ENCODE measurements around the gene NACAD. TPM values are rescaled to one million over a fixed set of nuclear protein-coding genes. Genes with fewer than 3 reads are reported as not detected.

The NACAD gene
- polyA plus RNA-seq, 1 experiment: 0.64 TPM

DNA sequence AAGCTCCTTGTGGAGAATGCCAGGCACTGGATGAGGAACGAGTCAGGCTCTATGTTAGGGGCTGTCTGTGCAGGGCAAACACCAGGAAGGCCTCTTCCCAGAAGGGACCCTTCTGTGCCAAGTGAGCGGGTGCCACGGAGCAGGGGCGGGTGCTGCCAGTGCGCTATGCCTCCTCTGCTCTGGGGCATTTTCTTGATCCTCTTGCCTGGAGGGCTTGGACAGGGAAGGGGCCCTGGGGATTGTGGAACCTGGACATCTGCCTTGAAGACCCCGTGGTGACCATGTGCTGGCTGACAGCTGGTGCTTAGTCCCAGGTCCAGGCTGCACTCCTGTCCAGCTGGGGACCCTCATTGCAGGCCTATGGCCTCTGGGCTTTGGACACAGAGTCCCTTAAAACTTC, 38.2 kb upstream of the NACAD start:
- CTCF ChIA-PET: interaction anchor here (1.9 kb wide), 1 partner anchor 9 kb away, joined by 14 read pairs; no protein-coding TSS in a partner anchor
- TF ChIP-seq, protein P1, sequence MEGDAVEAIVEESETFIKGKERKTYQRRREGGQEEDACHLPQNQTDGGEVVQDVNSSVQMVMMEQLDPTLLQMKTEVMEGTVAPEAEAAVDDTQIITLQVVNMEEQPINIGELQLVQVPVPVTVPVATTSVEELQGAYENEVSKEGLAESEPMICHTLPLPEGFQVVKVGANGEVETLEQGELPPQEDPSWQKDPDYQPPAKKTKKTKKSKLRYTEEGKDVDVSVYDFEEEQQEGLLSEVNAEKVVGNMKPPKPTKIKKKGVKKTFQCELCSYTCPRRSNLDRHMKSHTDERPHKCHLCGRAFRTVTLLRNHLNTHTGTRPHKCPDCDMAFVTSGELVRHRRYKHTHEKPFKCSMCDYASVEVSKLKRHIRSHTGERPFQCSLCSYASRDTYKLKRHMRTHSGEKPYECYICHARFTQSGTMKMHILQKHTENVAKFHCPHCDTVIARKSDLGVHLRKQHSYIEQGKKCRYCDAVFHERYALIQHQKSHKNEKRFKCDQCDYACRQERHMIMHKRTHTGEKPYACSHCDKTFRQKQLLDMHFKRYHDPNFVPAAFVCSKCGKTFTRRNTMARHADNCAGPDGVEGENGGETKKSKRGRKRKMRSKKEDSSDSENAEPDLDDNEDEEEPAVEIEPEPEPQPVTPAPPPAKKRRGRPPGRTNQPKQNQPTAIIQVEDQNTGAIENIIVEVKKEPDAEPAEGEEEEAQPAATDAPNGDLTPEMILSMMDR (IDR thresholded peaks at IDR 0.05; ENCODE audit: low read depth, low read length): no peak
- Histone ChIP-seq H3K9me3 (ENCODE audit: control insufficient read depth, insufficient read depth, low read length) (no peaks in the 10 kb centered on the region), H3K27me3 (ENCODE audit: control insufficient read depth, insufficient read depth, low read length) (peaks cover 19% of the 10 kb centered on the region), H3K4me3 (ENCODE audit: low read depth, low read length) (no peak overlapping the region), H3K27ac (ENCODE audit: low read depth, low read length) (no peak overlapping the region)
- no peak for DNase-seq (ENCODE audit: low read depth, low spot score)
- POLR2A ChIA-PET: no interaction called here

- ChIA-PET CTCF (interaction anchor here (1.2 kb wide), 1 partner anchor 10 kb away, joined by 5 read pairs; no protein-coding TSS in a partner anchor), POLR2A (no interaction called here)
- TF ChIP-seq, protein P1 (IDR thresholded peaks at IDR 0.05; ENCODE audit: low read depth, low read length): no peak
- Histone ChIP-seq H3K27me3 (ENCODE audit: control insufficient read depth, insufficient read depth, low read length) (peaks cover 22% of the 10 kb centered on the region), H3K9me3 (ENCODE audit: control insufficient read depth, insufficient read depth, low read length) (no peaks in the 10 kb centered on the region), H3K27ac (ENCODE audit: low read depth, low read length) (no peak overlapping the region), H3K4me3 (ENCODE audit: low read depth, low read length) (no peak overlapping the region)
- no peak for DNase-seq (ENCODE audit: low read depth, low spot score)
These were observed 37.4 kb upstream of the NACAD start for GRCh38 chr7:45126201-45126600.

DNA sequence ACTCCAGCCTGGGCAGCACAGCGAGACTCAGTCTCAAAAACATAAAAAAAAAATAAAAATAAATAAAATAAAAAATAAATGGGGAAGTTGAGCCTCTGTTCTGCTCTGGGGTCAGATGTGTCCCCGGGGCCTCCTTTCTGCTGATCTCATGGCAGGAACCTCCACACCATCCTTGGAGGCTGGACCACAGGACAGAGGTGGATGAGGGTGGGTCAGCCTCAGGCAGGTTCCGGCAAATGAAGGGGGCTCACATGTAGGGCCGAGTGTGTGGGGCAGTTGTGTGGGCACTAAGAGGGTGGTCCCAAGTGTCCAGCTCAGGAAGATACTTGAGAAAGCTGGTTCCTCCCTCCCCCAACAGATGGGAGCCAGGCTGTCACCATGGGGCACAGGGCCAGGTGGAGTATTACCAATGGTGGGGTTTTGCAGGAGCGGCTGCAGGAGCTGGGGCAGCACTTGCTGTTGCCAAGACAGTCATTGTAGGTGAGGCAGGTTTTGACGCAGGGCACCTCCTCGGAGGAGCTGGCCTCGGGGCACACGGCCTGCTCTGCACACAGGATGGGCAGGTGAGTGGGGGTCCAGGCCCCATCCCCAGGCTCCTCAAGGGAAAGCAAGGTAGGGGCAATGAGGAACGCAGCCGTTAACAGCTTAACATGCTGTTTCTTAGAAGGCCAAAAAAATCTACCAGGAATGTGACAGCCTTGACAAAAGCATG, 36.6 kb upstream of the NACAD start:
- Histone ChIP-seq H3K27me3 (ENCODE audit: control insufficient read depth, insufficient read depth, low read length) (peaks cover 24% of the 10 kb centered on the region), H3K9me3 (ENCODE audit: control insufficient read depth, insufficient read depth, low read length) (no peaks in the 10 kb centered on the region), H3K4me3 (ENCODE audit: low read depth, low read length) (no peak overlapping the region), H3K27ac (ENCODE audit: low read depth, low read length) (no peak overlapping the region)
- POLR2A ChIA-PET: no interaction called here
- CTCF ChIA-PET: interaction anchor here (1.2 kb wide), 1 partner anchor 11 kb away, joined by 5 read pairs; no protein-coding TSS in a partner anchor
- TF ChIP-seq, protein P1 (IDR thresholded peaks at IDR 0.05; ENCODE audit: low read depth, low read length): no peak
- no peak for DNase-seq (ENCODE audit: low read depth, low spot score)

- Histone ChIP-seq H3K9me3 (ENCODE audit: control insufficient read depth, insufficient read depth, low read length) (no peaks in the 10 kb centered on the region), H3K27ac (ENCODE audit: low read depth, low read length) (no peak overlapping the region), H3K4me3 (ENCODE audit: low read depth, low read length) (no peak overlapping the region), H3K27me3 (ENCODE audit: control insufficient read depth, insufficient read depth, low read length) (peaks cover 18% of the 10 kb centered on the region)
- TF ChIP-seq, protein P1 (IDR thresholded peaks at IDR 0.05; ENCODE audit: low read depth, low read length): no peak
- CTCF ChIA-PET: interaction anchor here (1.0 kb wide), 1 partner anchor 12 kb away, joined by 7 read pairs; no protein-coding TSS in a partner anchor
- POLR2A ChIA-PET: no interaction called here
- DNase-seq (ENCODE audit: low read depth, low spot score): no peak
These were observed 35.3 kb upstream of the NACAD start for GRCh38 chr7:45123913-45124710.
